K562 (cell line): Measurements from ENCODE around the gene RCBTB1.

Experiments used
- ARNT ChIP-seq, 2 experiments: fragments of 450-650 bp; IDR thresholded peaks; 2 replicates each; pipeline ENCODE4 v1.6.1; 2016; ENCODE audit warnings: mild to moderate bottlenecking in 1 of 2
- HNRNPUL1 ChIP-seq: fragments of 200-400 bp; formaldehyde crosslinking; IDR thresholded peaks from 2 replicates; pipeline ENCODE4 v1.6.1; 2017; ENCODE audit warnings: low read length
- NR2C2 ChIP-seq, 2 experiments: fragments of 200-800 bp in 1 of 2; sonication (Bioruptor generic) in 1 of 2; sonication (generic) in 1 of 2; formaldehyde crosslinking in 1 of 2; IDR thresholded peaks; 2 replicates each; pipeline versions ENCODE4 v1.6.1 to v1.8.0; 2016 to 2022; ENCODE audit warnings: mild to moderate bottlenecking in 1 of 2, missing compliant biosample characterization in 1 of 2, missing genetic modification characterization in 1 of 2, missing genetic modification reagents in 1 of 2
- POLR2AphosphoS2 ChIP-seq: IDR thresholded peaks from 2 replicates; pipeline ENCODE4 v1.6.1; 2012; ENCODE audit warnings: low read length, improper control_type of control experiment
- SMAD3 ChIP-seq: fragments of 450-650 bp; formaldehyde crosslinking; conservative IDR thresholded peaks from 2 replicates; pipeline ENCODE4 v1.4.0; 2020; ENCODE audit warnings: mild to moderate bottlenecking
- TAF7 ChIP-seq: fragments of 450-650 bp; IDR thresholded peaks from 2 replicates; pipeline ENCODE4 v1.6.1; 2016; ENCODE audit warnings: missing genetic modification characterization, missing compliant biosample characterization
- TBP ChIP-seq: optimal IDR thresholded peaks from 2 replicates; pipeline ENCODE3; 2011; ENCODE audit warnings: low read depth, low read length, improper control_type of control experiment
- ZFP36 ChIP-seq: fragments of 150-350 bp; IDR thresholded peaks from 2 replicates; pipeline ENCODE4 v1.6.1; 2018; ENCODE audit warnings: low read length, low read depth; ENCODE audit not compliant: partially characterized antibody
- ZFP91 ChIP-seq: sonication (generic); formaldehyde crosslinking; IDR thresholded peaks from 2 replicates; pipeline ENCODE4 v1.8.0; 2022; ENCODE audit warnings: mild to moderate bottlenecking, missing genetic modification reagents
- TF ChIP-seq, protein P1 (sequence below), 2 experiments: fragments of 200-800 bp in 1 of 2; sonication (Bioruptor generic) in 1 of 2; sonication (generic) in 1 of 2; formaldehyde crosslinking in 1 of 2; IDR thresholded peaks in 1 of 2; conservative IDR thresholded peaks in 1 of 2; 2 replicates each; pipeline versions ENCODE4 v1.5.0 to v1.6.1; 2016 to 2020; ENCODE audit warnings: missing compliant biosample characterization in 1 of 2, missing genetic modification characterization in 1 of 2, missing genetic modification reagents in 1 of 2

- TF ChIP-seq SMAD3 (CRISPR knock-in tag): no peak
- no peak for TF ChIP-seq NR2C2 (CRISPR knock-in tag; IDR thresholded peaks at IDR 0.05)
- TF ChIP-seq NR2C2 (tag; IDR thresholded peaks at IDR 0.05): no peak
- no peak for TF ChIP-seq HNRNPUL1
- TF ChIP-seq ZFP36: no peak
- no peak for TF ChIP-seq TBP
- TF ChIP-seq, protein P1, sequence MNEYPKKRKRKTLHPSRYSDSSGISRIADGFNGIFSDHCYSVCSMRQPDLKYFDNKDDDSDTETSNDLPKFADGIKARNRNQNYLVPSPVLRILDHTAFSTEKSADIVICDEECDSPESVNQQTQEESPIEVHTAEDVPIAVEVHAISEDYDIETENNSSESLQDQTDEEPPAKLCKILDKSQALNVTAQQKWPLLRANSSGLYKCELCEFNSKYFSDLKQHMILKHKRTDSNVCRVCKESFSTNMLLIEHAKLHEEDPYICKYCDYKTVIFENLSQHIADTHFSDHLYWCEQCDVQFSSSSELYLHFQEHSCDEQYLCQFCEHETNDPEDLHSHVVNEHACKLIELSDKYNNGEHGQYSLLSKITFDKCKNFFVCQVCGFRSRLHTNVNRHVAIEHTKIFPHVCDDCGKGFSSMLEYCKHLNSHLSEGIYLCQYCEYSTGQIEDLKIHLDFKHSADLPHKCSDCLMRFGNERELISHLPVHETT (CRISPR knock-in tag; conservative IDR thresholded peaks at IDR 0.05 in 1 of 2, IDR thresholded peaks at IDR 0.05 in 1 of 2): no peak
- TF ChIP-seq POLR2AphosphoS2: no peak
- no peak for TF ChIP-seq TAF7 (tag)
- no peak for TF ChIP-seq ZFP91 (CRISPR knock-in tag)
- TF ChIP-seq ARNT (IDR thresholded peaks at IDR 0.05): no peak
Observed at GRCh38 chr13:49594576-49594975, 9.2 kb upstream of the RCBTB1 start.
